CD4-positive, alpha-beta T cell treated with Interleukin-15 for 1 hour (primary cell): Measurements from ENCODE around the gene OR8K1.

Source experiments
- DNase-seq: peaks from one replicate; pipeline ENCODE4 v3.0.0-alpha.2; 2020

OR8K1 gene

DNA sequence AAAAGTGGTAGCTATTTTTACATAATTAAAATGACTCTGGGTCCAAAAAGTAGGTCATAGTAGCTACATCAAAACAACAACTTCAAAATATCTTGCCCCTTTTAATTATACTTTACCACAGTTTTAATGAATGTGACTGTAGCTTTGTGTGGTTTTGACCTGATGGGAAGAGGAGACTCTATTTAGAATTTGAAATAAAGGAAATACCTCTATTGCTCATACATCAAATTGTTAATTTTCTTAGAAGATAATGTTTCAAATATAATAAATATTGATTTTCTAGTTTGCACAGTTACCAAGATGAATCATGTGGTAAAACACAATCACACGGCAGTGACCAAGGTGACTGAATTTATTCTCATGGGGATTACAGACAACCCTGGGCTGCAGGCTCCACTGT is at the start of gene OR8K1:
TSS of gene OR8K1 (plus strand) at position 301 of the 400 bp plus-strand sequence. CDS start at position 301, 0 bp downstream.
- no peak for DNase-seq

DNA sequence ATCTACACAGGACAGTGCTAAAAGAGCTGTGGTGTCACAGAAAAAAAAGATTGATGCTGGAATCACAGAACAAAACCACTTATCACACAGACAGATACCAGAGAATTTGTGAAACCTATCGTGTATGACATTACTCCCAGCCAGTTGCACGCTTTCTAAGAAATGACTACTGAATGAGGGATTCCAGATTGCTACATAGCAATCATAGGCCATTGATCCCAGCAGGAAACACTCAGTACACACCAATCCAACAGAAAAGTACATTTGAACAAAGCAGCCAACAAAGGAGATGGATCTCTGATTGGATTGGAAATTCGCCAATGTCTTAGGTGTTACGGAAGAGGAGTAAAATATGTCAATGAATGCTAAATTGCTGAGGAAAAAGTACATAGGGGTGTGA is 48.9 kb upstream of the OR8K1 start:
- DNase-seq: no peak

DNA sequence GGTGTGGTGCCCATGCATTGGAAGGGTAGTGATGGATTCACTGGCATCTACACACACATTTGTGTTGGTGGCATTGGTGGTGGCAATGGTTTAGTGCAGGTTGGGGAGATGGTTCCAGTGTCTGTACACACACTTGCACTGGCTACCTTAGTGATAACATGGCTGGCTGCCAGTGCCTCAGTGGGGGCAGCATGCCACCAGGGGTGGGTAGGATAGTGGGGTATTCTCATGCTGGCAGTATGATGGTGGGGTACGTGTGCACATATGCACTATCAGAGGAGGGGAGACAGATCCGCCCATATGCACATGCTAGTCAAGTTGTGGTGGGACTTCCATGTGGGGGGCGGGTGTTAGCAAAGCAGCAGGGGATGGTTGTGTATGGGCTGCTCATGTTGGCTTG is 38.0 kb upstream of the OR8K1 start:
- DNase-seq: no peak

DNA sequence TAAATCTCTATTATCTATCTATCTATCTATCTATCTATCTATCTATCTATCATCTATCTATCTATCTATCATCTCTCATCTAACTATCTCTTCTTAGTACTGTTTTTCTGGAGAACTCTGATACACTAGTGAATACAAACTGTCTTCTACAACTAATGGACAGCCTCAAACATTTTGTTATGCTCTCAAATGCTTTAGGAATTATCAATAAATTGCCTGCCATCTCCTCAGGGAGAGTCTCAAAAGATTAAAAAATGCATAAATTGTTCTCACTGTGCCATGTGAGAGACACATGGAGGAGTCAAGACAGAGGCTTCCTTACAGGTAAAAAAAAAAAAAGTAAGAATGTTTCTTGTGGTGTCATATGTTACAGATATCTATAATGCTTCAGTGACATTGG is 31.0 kb upstream of the OR8K1 start, which contains the start of gene OR8K3:
TSS of gene OR8K3 (plus strand) at position 301 of the 400 bp plus-strand sequence. CDS start 3,163 bp downstream, outside the sequence.
- DNase-seq: no peak

DNA sequence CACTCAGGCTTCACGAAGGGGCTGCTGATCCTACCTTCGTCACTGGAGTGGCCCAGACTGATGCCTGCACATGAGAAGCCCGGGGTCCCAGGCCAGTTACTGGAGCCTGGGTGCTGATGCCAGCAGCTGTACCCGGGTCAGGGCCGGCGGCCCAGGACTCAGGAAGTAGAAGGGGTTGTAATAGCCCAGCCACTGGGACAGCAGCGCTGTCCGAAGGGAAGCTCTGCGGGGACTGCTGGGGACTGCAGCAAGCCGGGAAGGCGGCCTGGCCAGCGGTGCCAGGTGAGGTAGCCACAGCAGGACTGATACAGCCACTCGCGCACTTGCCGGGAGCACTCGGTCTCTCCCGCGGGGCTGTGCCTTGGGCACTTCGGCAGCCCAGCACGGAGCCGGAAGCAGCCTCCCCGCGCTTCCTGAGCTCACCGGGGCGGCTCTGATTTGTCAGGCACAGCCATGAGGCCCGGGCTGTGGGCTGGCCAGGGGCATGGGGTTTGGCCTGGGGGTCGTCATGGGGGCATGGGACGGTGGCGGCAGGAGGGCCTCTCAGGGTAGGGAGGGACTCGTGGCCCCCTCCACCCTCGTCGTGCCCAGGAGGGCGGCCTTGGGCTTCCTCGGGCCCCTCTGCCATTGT is 13.9 kb upstream of the OR8K1 start:
- no peak for DNase-seq

DNA sequence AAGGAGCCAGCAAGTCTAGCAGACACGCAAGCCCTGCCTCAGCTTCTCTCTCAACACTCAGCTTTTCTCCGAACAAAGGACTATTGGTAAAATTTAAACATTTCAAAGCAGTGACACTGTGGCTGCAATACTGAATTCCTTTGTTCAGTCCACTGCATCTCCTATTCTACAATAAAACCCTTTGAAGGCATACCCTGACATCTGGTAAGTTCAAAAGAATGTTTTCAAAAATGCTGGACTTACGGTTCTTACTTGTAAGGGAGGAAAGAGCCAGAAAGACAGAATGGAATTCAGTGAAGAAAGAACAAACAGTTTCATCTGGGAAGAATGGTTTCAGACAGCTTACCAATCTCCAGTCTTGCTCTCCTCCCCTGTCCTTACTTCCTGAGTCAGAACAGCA is 12.7 kb upstream of the OR8K1 start:
- DNase-seq: no peak

DNA sequence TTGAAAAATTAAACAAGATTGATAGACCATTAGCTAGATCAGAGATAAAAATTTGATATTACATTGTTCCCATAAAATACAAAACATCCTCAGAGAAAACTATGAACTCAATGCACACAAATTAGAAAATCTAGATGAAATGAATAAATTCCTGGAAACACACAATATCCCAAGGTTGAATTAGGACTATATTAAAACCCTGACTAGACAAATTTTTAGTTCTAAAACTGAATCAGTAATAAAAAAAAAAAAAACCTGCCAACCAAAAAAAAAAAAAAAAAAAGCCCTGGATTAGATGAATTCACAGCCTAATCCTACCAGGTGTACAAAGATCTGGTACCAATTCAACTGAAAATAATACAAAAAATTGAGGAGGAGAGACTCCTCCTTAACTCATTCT is 5.5 kb upstream of the OR8K1 start:
- no peak for DNase-seq

DNA sequence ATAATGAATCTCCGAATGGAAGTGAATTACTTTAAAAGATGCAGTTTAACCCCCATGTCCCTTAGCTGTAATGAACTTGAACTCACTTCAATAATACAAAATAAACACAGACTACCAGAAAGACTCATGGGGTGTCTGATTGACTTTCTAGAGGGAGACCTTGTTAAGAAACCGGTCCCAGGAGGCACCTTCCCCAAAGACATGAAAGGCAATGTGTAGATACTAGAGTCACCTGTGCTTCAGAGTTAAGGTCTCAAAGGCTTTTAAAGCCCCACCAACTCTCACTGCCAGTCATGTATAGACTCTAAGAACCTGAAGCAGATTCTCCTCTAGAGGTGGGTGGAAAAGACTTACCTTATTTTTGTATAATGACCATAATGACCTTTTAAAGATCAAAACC is 8.2 kb downstream of the OR8K1 start, which contains the start of gene OR8J1:
TSS of gene OR8J1 (plus strand) at position 301 of the 400 bp plus-strand sequence. CDS start 5,956 bp downstream, outside the sequence.
- no peak for DNase-seq

DNA sequence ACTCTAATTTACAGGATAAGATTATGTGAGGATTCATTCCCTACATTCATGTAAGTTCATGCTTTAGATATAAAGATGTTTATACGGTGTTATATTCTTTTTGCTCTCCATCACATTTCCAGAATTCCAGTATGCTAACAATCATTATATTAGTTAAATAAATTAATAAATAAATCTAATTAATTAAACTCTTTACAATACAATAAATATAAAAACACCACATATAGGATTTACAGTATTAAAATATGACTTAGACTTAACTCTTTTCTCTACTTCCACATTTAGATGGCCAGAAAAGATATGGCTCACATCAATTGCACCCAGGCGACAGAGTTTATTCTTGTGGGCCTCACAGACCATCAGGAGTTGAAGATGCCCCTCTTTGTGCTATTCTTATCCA is 29.5 kb downstream of the OR8K1 start, which contains the start of gene OR8U1:
TSS of gene OR8U1 (plus strand) at position 301 of the 400 bp plus-strand sequence. CDS start at position 301, 0 bp downstream.
- DNase-seq: no peak

DNA sequence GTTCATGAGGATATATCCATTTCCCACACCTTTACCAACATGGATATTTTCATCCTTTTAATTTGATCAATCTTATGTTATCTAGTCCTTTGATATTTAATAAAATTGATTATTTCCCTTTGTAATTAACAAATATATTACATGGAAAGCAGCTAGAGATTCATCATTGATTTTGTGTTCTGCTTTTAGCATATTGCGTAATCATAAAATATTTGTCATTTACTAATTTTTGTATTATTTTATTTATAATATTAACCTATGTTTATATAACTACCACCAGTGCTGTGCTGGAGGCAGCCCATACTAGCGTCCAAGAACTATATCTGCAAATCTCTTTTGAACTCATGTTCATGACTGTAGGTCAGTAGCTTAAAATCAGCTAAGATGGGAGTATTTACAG is 34.3 kb downstream of the OR8K1 start:
- DNase-seq: no peak

DNA sequence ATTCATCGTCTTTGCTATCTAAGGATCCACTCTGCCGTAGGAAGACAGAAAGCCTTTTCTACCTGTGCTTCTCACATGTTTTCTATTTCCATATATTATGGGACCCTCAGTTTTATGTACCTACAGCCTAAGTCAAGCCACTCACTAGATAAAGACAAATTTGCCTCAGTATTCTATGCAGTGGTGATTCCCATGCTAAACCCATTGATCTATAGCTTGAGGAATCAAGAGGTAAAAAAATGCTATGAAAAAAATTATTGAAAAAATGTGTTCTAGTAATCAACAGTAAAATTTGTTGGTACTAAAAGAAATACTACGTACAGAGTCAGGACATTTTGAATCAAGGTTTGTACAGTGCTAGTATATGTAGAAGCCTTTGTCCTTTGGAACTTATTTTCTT is 48.5 kb downstream of the OR8K1 start:
- no peak for DNase-seq

DNA sequence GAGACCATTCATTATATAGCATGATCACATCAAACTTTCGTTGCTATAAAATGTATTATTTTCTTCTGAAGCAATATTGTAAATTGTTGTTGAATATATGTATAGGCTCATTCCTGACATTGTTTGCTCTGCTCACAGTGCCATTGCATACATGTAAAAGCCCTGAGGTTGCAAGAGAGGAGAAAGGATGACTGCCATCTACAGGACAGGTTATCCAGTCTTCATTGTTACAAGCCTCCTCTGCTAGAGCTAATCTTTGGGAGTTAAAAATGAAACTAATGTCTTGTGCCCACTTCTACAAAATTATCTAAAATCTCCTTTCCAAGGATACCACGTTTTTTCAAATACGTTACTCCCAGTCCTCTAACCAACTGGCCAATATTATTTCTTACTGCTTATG is 50.2 kb downstream of the OR8K1 start:
- DNase-seq: no peak
